CD4-positive, alpha-beta memory T cell (primary cell): ENCODE data around the gene LPA. TPM values are rescaled to one million over a fixed set of nuclear protein-coding genes. Genes with fewer than 3 reads are reported as not detected.
"Not testable (repeated sequence)": the region's sequence is repeated elsewhere in the genome, so short reads cannot be mapped to it uniquely, and the experiment has no call there.

Source experiments
- CTCF ChIA-PET: fragments of 350-600 bp; sonication (Branson Sonifier 250); formaldehyde crosslinking; loops from one replicate; lab custom pipeline; 2021; ENCODE audit warnings: inconsistent platforms; ENCODE audit not compliant: partially characterized antibody; lab: Charles Lee
- POLR2A ChIA-PET: fragments of 350-600 bp; sonication (Branson Sonifier 250); formaldehyde crosslinking; loops from one replicate; lab custom pipeline; 2021; ENCODE audit not compliant: partially characterized antibody; lab: Charles Lee
- DNase-seq, 5 donors: peaks; one replicate each; pipeline versions ENCODE4 v3.0.0 to v3.0.0-alpha.2; 2020 to 2022; ENCODE audit warnings: mixed read lengths in 1 of 5
- H3K27ac ChIP-seq: one replicate; pipeline ENCODE4 v1.7.0; 2013; ENCODE audit warnings: low read depth, low read length
- H3K27me3 ChIP-seq: 2 replicates; pipeline ENCODE4 v1.7.0; 2013; ENCODE audit warnings: mild to moderate bottlenecking, low read length, moderate library complexity; ENCODE audit not compliant: insufficient read depth
- H3K36me3 ChIP-seq: 2 replicates; pipeline ENCODE4 v1.7.0; 2013; ENCODE audit warnings: mild to moderate bottlenecking, low read length, moderate library complexity; ENCODE audit not compliant: insufficient read depth
- H3K4me1 ChIP-seq: 2 replicates; pipeline ENCODE4 v1.7.0; 2013; ENCODE audit warnings: mild to moderate bottlenecking, low read length, moderate library complexity; ENCODE audit not compliant: insufficient read depth
- H3K4me3 ChIP-seq, 2 donors: one replicate each; pipeline ENCODE4 v1.7.0; 2013; ENCODE audit warnings: low read length in 2 of 2, mild to moderate bottlenecking in 1 of 2
- H3K9me3 ChIP-seq, 2 donors: one replicate each; pipeline ENCODE4 v1.7.0; 2013; ENCODE audit warnings: low read length in 2 of 2, control low read depth in 1 of 2; ENCODE audit not compliant: control insufficient read depth in 1 of 2
- H3K27ac Mint-ChIP-seq, 7 donors: one replicate each; pipeline ENCODE4 v1.8.0; 2020 to 2021; ENCODE audit warnings: mixed read lengths in 7 of 7, mild to moderate bottlenecking in 6 of 7, inconsistent platforms in 3 of 7, moderate library complexity in 3 of 7
- H3K27me3 Mint-ChIP-seq, 2 donors: one replicate each; pipeline ENCODE4 v1.8.0; 2020 to 2021; ENCODE audit warnings: mixed read lengths in 2 of 2
- H3K36me3 Mint-ChIP-seq, 2 donors: one replicate each; pipeline ENCODE4 v1.8.0; 2020 to 2021; ENCODE audit warnings: mixed read lengths in 2 of 2, inconsistent platforms in 1 of 2, mild to moderate bottlenecking in 1 of 2
- H3K4me1 Mint-ChIP-seq, 4 donors: one replicate each; pipeline ENCODE4 v1.8.0; 2020 to 2021; ENCODE audit warnings: mixed read lengths in 4 of 4, mild to moderate bottlenecking in 1 of 4
- H3K4me3 Mint-ChIP-seq, 8 donors: one replicate each; pipeline ENCODE4 v1.8.0; 2020 to 2021; ENCODE audit warnings: mixed read lengths in 8 of 8, mild to moderate bottlenecking in 7 of 8, moderate library complexity in 6 of 8, inconsistent platforms in 3 of 8
- H3K9me3 Mint-ChIP-seq, 8 donors: one replicate each; pipeline ENCODE4 v1.8.0; 2020 to 2021; ENCODE audit warnings: mixed read lengths in 8 of 8, mild to moderate bottlenecking in 5 of 8, inconsistent platforms in 3 of 8, moderate library complexity in 1 of 8
- intact Hi-C: fragments of 100-400 bp; cut with micrococcal nuclease; formaldehyde crosslinking; loops from one replicate; pipeline ENCODE4 v1.15.1; 2023
- polyA plus RNA-seq, 2 donors: library from polyadenylated mRNA; unstranded; fragments of 300-500 nt; fragmentation: Illumina TruSeq; gene quantifications; one replicate each; pipeline ENCODE4 v1.2.3, GENCODE V29; 2021
- total RNA-seq, 2 experiments: library from RNA; stranded (reverse); gene quantifications; one replicate each; pipeline ENCODE4 v1.2.3, GENCODE V29; 2021

Gene LPA, protein sequence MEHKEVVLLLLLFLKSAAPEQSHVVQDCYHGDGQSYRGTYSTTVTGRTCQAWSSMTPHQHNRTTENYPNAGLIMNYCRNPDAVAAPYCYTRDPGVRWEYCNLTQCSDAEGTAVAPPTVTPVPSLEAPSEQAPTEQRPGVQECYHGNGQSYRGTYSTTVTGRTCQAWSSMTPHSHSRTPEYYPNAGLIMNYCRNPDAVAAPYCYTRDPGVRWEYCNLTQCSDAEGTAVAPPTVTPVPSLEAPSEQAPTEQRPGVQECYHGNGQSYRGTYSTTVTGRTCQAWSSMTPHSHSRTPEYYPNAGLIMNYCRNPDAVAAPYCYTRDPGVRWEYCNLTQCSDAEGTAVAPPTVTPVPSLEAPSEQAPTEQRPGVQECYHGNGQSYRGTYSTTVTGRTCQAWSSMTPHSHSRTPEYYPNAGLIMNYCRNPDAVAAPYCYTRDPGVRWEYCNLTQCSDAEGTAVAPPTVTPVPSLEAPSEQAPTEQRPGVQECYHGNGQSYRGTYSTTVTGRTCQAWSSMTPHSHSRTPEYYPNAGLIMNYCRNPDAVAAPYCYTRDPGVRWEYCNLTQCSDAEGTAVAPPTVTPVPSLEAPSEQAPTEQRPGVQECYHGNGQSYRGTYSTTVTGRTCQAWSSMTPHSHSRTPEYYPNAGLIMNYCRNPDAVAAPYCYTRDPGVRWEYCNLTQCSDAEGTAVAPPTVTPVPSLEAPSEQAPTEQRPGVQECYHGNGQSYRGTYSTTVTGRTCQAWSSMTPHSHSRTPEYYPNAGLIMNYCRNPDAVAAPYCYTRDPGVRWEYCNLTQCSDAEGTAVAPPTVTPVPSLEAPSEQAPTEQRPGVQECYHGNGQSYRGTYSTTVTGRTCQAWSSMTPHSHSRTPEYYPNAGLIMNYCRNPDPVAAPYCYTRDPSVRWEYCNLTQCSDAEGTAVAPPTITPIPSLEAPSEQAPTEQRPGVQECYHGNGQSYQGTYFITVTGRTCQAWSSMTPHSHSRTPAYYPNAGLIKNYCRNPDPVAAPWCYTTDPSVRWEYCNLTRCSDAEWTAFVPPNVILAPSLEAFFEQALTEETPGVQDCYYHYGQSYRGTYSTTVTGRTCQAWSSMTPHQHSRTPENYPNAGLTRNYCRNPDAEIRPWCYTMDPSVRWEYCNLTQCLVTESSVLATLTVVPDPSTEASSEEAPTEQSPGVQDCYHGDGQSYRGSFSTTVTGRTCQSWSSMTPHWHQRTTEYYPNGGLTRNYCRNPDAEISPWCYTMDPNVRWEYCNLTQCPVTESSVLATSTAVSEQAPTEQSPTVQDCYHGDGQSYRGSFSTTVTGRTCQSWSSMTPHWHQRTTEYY (N-terminal part only)
- total RNA-seq (not detected), polyA plus RNA-seq (not detected)

DNA sequence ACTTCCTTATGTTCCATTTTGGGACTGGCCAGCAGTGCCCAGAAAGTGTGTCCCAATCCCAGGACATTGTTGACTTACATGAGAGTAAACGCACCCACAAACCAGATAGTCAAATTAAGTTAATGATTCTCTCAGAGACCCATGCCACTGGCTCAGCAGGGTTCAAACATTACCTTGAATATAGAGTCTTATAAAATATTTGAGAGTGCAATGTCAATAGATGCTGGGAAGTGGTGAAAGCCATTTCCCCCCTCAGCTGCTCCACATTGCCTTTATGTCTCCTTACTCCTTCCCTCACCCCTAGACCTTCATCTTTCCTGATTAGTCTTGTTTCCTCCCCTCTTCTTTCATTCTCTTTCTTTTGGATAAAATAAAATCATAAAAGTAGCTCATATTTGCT is at the start of gene LPA:
Gene LPA (minus strand): TSS at position 78 of the 400 bp plus-strand sequence. CDS start 61 bp downstream, at position 17.
- H3K4me3 Mint-ChIP-seq, POLR2A ChIA-PET, H3K4me1 ChIP-seq, H3K4me1 Mint-ChIP-seq, H3K36me3 Mint-ChIP-seq, H3K27ac ChIP-seq, H3K9me3 Mint-ChIP-seq, H3K9me3 ChIP-seq, H3K36me3 ChIP-seq, DNase-seq, H3K4me3 ChIP-seq, intact Hi-C loops, CTCF ChIA-PET, H3K27ac Mint-ChIP-seq, H3K27me3 ChIP-seq: not testable (repeated sequence)
- H3K27me3 Mint-ChIP-seq: peaks cover 10 to 11% of the 10 kb centered on the region in 2 donors

DNA sequence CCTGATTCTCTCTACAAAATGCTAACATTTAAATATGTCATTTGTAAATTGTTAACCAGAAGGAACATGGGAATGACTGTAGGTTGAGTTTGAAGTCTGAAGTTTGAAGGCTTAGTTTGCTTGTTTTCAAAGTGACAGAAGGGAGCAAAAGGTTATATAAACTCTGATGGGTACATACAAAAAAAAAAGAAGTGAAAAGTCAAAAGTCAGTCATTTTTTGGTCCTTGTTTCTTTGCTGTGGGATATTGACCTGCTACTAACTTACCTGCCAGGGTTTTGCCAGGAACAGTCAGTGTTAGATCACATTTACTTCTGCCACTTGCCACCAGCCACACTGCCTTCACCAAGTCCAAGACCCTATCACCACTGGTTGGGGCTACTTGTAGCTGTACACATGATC is 44.9 kb upstream of the LPA start:
- H3K27ac Mint-ChIP-seq, DNase-seq, H3K4me1 Mint-ChIP-seq, H3K36me3 Mint-ChIP-seq, H3K9me3 ChIP-seq, H3K27me3 ChIP-seq, H3K4me1 ChIP-seq, POLR2A ChIA-PET, H3K36me3 ChIP-seq, CTCF ChIA-PET, intact Hi-C loops, H3K4me3 Mint-ChIP-seq, H3K27ac ChIP-seq, H3K9me3 Mint-ChIP-seq, H3K4me3 ChIP-seq: not testable (repeated sequence)
- H3K27me3 Mint-ChIP-seq: peaks cover 13 to 16% of the 10 kb centered on the region in 2 donors

DNA sequence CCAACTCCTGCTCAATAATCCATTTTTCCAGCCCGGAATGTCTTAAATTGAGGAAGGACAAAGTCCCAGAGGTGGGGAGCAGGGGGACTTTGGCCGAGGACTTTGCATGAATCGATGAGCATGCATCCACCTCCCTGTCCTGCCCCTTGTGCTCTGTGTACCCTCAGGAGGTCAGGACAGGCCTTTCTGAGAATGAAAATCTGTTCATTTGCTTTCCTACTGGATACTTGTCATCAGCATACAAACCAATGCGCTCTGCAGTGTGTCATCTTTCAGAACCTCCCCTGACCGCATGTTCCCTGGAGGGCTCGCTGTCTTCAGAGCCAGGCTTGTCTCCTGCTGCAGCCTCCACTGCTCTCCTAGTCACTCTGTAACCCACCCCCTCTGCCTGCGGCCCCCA is 40.6 kb upstream of the LPA start:
- H3K4me1 Mint-ChIP-seq, CTCF ChIA-PET, H3K27me3 ChIP-seq, H3K36me3 Mint-ChIP-seq, H3K27ac Mint-ChIP-seq, intact Hi-C loops, H3K4me3 ChIP-seq, H3K4me3 Mint-ChIP-seq, H3K4me1 ChIP-seq, H3K9me3 Mint-ChIP-seq, H3K27ac ChIP-seq, H3K36me3 ChIP-seq, POLR2A ChIA-PET, H3K9me3 ChIP-seq, DNase-seq: not testable (repeated sequence)
- peaks cover 15% of the 10 kb centered on the region in 2 donors for H3K27me3 Mint-ChIP-seq

DNA sequence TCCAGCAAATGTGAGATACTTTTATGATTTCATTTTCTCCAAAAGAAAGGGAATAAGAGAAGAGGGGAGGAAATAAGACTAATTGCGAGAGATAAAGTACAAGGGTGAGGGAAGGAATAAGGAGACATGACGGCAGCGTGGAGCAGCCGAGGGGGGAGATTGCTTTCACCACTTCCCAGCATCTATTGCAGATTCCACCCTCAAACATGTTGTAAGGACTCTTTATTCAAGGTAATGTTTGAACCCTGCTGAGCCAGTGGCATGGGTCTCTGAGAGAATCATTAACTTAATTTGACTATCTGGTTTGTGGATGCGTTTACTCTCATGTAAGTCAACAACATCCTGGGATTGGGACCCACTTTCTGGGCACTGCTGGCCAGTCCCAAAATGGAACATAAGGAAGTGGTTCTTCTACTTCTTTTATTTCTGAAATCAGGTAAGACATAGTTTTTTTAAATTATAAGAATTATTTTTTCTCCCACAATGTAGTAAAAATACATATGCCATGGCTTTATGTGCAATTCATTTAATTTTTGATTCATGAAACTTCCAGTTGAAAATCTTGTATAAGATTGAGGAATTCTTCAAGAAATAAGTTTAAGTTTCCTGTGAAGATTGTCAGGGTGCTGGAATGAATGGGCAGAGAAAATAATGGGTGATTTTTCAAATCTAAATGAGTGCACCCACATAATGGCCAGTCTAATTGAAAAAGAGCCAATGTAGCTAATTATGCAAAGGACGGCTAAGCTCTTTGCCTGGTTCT is 38.0 kb upstream of the LPA start, which contains the start of gene PLG:
Gene PLG (plus strand): TSS at position 327 of the 763 bp plus-strand sequence. CDS start 61 bp downstream, at position 388.
- H3K27ac ChIP-seq, H3K27me3 ChIP-seq, H3K9me3 ChIP-seq, H3K4me3 Mint-ChIP-seq, DNase-seq, POLR2A ChIA-PET, intact Hi-C loops, CTCF ChIA-PET, H3K9me3 Mint-ChIP-seq, H3K36me3 ChIP-seq, H3K27ac Mint-ChIP-seq, H3K4me1 ChIP-seq, H3K4me1 Mint-ChIP-seq, H3K4me3 ChIP-seq, H3K36me3 Mint-ChIP-seq: not testable (repeated sequence)
- H3K27me3 Mint-ChIP-seq: peaks cover 15 to 21% of the 10 kb centered on the region in 2 donors

DNA sequence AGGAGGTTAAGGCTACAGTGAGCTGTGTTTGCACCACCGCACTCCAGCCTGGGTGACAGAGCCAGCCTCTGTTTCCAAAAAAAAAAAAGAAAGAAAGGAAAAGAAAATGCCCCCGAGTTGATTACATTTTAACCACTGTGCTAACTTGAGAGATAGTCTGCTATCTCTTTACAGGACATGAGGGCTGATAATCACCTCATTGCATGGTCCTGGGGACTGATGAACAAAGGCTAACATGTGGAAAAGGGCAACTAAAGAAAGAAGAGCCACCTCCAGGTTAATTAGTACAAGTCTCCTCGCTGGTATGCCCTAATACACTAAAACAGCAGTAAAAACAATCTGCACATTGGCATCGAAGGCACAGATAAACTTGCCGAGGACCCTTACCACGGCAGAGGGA is 33.8 kb upstream of the LPA start:
- Histone ChIP-seq H3K27me3 (no peaks in the 10 kb centered on the region), H3K36me3 (no peaks in the 10 kb centered on the region), H3K27ac (no peak overlapping the region), H3K4me1 (no peaks in the 10 kb centered on the region), H3K9me3 (no peaks in the 10 kb centered on the region), H3K4me3 (no peak overlapping the region)
- POLR2A ChIA-PET: no interaction called here
- H3K36me3 Mint-ChIP-seq: no peaks in the 10 kb centered on the region
- H3K4me1 Mint-ChIP-seq: no peaks in the 10 kb centered on the region
- H3K9me3 Mint-ChIP-seq: peaks cover 0 to 6% (median 0%) of the 10 kb centered on the region in 8 donors
- no peak for DNase-seq
- H3K27ac Mint-ChIP-seq: no peak overlapping the region
- CTCF ChIA-PET: no interaction called here
- no peak overlapping the region for H3K4me3 Mint-ChIP-seq
- intact Hi-C loops: no loop called here
- H3K27me3 Mint-ChIP-seq: peaks cover 6 to 13% of the 10 kb centered on the region in 2 donors

DNA sequence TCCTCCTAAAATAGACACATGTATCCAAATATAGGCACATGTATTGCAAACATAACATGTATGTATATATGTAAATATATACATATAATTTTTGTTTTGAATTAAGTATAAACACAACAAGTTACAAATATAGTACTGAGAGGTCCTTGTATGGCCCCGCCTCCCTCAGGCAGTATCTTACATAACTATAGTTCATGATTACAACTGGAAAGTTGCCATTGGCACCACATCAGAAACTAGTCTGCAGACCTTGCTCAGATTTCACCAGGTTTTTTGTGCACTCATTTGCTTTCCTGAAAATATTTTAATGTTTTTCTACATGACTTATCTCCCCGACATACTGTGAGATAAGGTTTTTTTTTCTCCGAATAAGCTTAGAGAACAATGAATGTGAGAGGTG is 32.8 kb upstream of the LPA start:
- H3K27ac ChIP-seq, DNase-seq, H3K27me3 ChIP-seq, H3K4me3 Mint-ChIP-seq, H3K27ac Mint-ChIP-seq, H3K4me3 ChIP-seq, POLR2A ChIA-PET, H3K36me3 ChIP-seq, CTCF ChIA-PET, H3K4me1 Mint-ChIP-seq, H3K9me3 Mint-ChIP-seq, H3K9me3 ChIP-seq, H3K36me3 Mint-ChIP-seq, intact Hi-C loops, H3K4me1 ChIP-seq: not testable (repeated sequence)
- peaks cover 3 to 10% of the 10 kb centered on the region in 2 donors for H3K27me3 Mint-ChIP-seq
